HG03175 (cell line): Measurements from ENCODE around the gene EGFR.

Experiments
- ATAC-seq: cut with Tn5 transposase; IDR thresholded peaks from one replicate; pipeline ENCODE4 v1.9.1; 2021; ENCODE audit warnings: mild to moderate bottlenecking, moderate library complexity; ENCODE audit not compliant: unreplicated experiment

EGFR gene

GRCh38 chr7:55099821-55100543, 81.2 kb downstream of the EGFR start:
- ATAC-seq, result no peak

DNA sequence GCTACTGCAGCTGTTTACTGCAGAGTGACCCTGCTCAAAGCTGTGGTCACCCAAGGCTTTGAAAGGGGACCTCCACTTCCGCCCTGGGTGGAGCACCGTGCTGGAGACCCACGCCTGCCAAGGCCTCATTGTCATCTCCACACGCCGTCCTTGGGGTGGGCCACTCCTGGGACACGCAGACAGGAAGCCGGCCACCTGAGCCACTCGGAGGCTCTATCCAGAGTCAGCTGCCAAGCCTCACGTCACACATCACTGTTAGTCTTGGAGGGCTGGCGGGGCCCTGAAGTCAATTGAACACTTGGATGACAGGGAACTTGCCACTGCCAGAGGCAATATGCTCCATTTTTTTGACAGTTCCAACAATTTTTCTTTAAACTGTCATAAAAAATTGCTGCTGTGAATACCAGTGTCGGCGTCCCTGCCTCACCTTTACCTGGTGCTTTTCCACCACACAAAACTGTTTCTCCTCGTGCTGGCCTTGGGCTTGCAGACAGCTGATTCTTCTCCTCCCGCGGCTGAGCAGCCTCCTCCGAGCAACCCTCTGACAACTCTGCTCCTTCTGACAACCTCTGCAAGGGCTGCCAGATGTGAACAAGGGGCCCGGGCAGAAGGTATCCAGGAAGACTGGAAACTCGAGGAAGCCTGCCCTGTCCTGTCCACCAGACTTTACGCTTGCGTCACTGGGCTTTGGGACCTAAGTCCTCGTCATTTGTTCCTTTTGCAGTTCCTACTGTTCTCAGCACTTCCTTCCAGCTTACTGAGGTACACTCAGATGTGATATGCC, 81.9 kb downstream of the EGFR start:
- no peak for ATAC-seq

GRCh38 chr7:55101359-55101758, 82.5 kb downstream of the EGFR start:
- ATAC-seq, result no peak

GRCh38 chr7:55104123-55104522, 85.3 kb downstream of the EGFR start:
- no peak for ATAC-seq

- ATAC-seq, result no peak
Measured at GRCh38 chr7:55104712-55105433, 86.1 kb downstream of the EGFR start.

DNA sequence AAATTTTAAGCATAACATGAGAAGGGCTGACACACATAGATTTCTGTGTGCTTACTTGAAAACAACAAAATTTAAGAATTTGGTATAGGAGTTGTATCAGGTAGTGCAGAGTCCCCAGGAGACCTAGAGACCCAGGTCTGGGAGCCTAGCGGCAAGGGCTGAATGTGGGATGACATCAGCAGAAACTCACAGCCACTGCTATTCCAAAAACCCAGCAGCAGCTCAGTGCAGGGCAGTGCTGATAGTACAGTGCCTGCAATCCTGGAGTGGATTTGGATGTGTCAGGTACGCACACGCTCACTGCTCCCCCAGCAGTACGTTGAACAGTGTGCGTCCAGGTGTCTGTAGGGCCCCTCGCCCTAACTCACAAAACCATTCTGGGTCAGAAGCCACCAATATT, 87.1 kb downstream of the EGFR start:
- ATAC-seq, result no peak

DNA sequence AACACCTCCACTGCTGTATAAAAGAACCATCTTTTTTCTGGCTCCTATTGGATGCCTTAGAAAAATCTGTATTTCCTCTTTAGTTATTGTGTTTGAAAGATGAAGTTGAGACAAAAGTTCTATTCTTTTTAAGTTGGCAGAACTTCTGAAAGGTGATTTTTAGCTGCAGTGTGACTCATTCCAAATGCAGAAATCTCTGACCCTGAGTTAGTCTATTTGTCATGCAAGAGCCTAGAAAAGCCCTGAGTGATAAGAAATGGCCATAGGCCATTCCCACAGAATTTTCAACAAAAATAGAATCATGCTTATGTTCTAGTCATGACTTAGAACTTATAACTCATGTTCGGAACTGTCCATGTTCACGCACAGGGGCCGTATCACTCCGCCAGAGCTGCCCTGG, 89.1 kb downstream of the EGFR start:
- no peak for ATAC-seq

GRCh38 chr7:55108401-55108800, 89.6 kb downstream of the EGFR start:
- no peak for ATAC-seq

GRCh38 chr7:55108818-55109217, 90.0 kb downstream of the EGFR start:
- no peak for ATAC-seq

GRCh38 chr7:55109404-55110167, 90.8 kb downstream of the EGFR start:
- ATAC-seq, result no peak

DNA sequence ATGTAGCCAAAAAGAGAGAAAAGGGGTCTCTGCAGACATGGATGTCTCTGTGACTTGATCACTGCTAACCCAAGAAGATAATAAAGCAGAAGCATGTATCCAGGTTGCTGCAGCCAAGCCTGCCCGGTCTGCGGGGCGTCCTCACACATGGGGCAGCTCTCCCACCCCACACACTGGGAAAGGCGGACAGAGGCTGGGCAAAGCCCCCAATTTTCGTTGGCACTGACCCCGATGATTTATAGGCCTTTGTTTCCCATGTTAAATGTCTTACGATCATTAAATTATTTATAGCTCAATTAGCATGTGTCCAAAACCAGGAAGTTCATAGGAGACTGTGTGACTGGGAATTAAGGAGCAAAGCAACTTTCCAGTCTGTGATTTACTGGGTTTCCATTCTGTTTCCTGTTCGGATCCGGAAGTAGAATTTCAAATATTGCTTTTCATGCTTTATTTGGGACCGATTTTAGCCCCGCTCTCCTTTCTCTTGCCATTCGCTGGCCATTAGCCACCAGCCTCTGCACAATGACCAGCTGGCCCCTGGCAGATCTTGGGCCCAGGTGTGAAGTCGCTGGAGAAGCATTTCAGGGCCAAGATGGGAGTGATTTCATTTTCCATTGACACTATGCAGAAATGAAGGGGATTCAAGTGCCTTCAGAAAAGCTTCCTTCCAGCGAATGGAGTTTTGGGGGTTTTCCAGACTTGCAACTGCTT, 91.6 kb downstream of the EGFR start:
- ATAC-seq, result no peak

DNA sequence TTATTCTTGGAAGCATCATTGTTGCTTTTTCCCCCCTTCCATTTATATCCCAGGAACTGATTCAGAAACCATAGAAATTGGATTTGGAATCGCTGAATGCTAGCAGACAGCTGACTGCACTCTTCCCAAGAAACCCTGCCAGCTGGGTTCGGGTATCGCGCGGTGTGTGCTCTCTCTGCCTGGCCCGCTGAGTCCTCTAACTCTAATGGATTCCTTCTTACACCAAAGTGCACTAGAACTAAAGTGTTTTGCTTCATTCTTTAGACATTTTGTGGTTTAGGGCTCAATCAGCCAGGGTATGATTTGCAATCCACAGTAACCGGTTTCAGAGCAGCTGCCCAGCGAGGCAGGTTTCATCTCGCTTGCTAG, 92.2 kb downstream of the EGFR start:
- no peak for ATAC-seq

GRCh38 chr7:55112056-55112455, 93.2 kb downstream of the EGFR start:
- no peak for ATAC-seq

DNA sequence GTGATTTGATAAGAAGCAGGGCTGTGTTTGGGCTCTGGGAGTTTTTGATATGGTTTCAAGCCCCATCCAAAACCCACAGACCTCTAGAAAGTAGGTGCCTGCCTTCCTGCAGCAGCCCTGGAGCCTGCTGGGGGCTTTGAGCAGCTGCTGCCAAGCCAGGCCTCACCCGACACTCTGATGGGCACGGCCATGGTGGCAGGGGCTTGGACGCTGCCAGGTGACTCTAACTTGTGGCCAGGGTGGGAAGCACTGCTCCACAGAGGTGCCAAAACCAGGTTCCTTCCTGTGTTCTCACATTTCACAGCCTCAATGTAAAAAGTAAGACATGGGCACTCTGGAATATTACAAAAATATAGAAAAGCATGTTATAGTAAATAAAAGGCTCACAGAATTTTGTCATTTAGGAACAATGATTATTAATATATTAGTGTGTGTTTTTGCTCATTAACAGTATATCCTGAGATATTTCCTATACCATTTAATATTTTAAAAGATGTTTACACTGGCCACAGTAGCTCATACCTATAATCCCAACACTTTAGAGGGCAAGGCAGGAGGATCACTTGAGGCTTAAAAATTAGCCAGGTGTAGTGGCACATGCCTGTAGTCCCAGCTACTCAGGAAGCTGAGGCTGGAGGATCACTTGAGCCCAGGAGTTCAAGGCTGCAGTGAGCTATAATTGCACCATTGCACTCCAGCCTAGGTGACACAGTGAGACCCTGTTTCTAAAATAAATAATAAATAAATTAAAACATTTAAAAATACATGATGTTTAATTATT, 95.1 kb downstream of the EGFR start:
- no peak for ATAC-seq

DNA sequence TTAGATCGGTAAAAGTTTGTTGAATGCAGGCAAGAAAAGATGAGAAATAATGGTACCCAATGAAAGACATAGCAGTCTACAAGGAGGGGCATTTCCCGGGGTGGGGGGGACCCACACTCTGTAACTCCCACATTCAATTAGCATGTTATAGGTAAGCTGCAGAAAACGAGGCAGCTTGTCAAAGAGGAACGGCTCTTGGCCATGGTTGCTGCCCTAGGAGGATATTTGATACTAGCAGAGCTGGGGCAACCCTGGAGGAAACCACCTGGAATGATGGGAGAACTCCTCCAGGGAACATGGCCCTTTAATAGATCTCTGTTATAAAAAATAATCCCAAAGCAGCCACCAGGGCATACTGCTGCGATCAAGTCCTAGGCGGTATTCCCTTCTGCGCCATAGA, 98.5 kb downstream of the EGFR start:
- no peak for ATAC-seq

DNA sequence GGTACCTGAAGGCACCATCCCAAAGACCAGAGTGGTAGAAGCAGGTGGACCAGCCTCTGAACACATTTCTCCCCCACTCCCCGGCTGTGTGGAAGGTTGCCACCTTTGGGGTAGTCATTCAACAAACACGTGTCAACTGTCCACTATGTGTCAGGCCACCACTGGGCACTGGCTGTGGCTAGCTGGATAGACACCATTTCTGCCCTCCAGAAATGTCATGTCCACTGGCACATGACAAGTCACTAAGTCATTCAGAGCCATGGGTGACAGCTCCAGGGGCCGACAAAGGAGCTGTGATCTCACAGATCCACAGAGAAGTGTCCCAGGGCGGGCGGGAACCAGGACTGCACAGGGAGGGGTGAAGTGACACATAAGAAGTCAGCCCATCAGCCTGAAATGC, 99.6 kb downstream of the EGFR start:
- no peak for ATAC-seq

DNA sequence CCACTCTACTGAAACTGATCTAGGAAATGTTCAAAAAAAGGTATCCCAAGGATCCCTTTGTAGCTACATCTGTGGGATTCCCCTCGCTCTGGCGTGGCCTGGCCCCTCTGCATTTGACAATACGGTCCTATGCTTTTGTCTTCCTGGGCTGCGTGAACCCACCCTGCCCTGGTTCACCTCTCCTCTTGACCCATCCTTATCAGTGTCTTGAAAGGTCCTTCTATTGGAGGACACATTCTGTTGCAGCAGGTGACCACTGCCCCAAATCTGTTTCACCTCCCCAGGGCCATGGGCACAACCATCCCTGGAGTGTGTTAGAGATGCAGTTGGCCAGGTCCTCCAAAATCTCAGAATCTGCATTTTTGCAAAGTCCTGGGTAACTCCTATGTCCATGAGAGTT, 100.8 kb downstream of the EGFR start:
- no peak for ATAC-seq

DNA sequence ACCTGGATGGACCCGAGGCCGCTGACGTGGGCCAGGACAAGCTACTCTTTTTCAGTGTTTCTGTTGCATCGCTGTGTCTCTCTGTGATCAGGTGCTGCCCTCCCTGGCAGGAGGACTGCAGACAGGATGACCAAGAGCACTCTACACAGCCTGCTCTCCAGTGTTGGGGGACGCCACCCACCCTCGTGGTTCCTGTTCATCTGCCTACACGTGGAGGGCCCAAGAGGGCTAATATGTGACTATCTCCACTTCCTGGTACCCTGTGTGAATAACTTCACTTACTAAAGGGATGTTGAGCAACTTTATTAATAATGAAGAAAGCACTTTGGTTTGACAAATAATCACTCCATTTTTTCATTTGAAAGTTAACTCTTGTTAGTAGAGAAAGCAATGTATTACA, 101.3 kb downstream of the EGFR start:
- no peak for ATAC-seq

DNA sequence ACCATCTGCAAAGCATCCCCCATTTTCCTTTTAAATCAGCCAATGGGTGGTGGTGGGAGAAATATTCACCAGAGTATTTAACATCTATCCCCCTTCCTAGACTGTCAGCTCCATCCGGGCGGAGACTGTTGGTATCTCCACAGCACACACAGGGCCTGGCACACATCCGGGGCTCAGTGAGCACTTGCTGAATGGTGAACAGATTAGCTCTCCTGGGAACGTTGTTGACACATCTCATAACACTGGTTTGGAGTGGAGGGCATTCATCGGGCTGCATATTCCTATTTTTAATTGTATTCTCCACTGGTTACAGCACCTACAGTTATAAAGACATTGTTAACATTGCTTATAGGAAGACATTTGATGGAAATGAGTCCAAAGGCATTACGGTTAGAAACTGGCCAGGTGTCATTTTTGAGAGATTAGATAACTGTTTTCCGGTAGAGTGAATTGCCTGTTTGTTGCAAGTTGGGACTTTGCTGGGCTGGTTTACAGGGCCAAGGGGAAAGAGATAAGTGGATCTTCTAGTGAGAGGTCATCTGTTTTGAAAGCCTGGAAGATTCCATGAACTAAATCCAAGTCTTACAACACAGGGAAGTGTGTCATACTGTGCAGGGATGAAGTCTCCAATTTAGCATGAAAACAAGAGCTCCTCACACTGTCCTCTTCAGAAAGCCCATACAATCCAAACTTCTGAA, 101.8 kb downstream of the EGFR start:
- no peak for ATAC-seq
